HG02885 (cell line): Measurements from ENCODE around the gene KRT10.
A peak's percentile ranks its signal among the peaks of the same experiment; 100 is the strongest.
"Not testable (repeated sequence)": the region's sequence is repeated elsewhere in the genome, so short reads cannot be mapped to it uniquely, and the experiment has no call there.

Experiments used
- ATAC-seq: cut with Tn5 transposase; IDR thresholded peaks from one replicate; pipeline ENCODE4 v1.9.1; 2021; ENCODE audit warnings: mild to moderate bottlenecking; ENCODE audit not compliant: unreplicated experiment, poor library complexity

Gene KRT10

GRCh38 chr17:40836020-40836419 is 13.6 kb upstream of the KRT10 start:
- no peak for ATAC-seq

GRCh38 chr17:40833882-40834281 is 11.5 kb upstream of the KRT10 start:
- ATAC-seq: no peak

DNA sequence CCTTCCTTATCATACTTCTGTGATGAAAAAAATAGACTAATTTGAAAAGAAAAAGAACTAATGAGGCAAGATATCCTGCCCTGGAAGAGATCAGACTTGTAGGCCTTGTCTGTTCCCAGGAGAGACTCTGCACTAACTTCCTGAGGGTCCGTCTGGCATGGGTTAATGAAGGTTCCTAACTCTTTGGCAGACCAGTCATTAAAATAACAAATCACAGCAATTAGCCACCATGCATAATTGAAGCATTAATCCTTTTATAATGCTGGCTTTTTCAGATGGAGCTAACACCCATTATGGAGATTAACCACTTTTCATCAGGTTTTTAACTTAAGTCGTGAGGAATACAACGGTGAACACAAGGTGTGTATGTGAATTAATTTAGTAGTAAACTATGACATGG is 10.4 kb upstream of the KRT10 start:
- ATAC-seq: no peak

DNA sequence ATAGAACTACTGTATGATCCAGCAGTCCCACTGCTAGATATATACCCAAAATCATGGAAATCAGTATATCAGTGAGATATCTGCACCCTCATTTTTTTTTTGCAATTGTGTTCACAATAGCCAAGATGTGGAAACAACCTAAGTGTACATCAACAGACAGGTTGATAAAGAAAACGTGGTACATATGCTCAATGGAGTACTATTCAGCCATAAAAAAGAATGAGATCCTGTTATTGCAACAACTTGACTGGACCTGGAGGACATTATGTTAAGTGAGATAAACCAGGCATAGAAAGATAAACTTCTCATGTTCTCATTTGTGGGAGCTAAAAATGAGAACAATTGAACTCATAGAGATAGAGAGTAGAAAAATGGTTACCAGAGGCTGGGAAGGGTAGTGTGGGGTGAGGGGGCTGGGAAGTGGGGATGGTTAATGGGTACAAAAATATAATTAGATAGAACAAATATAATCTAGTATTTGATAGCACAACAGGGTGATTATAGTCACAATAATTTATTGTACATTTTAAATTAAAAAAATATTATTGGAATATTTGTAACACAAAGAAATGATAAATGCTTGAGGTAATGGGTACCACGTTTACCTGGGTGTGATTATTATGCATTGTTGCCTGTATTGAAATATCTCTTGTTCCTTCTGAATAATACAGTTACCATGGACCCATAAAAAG is 7.8 kb upstream of the KRT10 start:
- no peak for ATAC-seq

GRCh38 chr17:40828454-40829044 is 6.1 kb upstream of the KRT10 start:
- no peak for ATAC-seq

- ATAC-seq: no peak
These were observed 5.5 kb upstream of the KRT10 start for GRCh38 chr17:40827746-40828453.

DNA sequence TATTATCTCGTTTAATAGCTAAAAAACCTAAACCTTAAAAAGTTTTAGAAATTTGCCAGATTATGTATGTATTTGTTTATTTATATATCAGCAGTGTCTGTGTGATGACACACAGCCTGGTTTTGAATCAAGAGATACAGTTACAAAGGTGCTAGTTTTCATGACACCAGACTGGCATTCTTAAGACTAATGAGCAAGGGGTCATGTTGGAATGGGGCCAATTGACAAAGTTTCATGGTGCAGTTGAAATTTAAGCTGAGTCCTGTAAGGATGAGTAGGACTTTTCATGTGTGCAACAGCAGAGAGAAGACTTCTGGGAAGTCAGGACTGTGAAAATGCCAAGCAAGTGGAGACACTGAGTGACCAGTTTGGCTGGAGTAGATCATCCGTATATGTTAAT is 3.2 kb upstream of the KRT10 start:
- no peak for ATAC-seq

DNA sequence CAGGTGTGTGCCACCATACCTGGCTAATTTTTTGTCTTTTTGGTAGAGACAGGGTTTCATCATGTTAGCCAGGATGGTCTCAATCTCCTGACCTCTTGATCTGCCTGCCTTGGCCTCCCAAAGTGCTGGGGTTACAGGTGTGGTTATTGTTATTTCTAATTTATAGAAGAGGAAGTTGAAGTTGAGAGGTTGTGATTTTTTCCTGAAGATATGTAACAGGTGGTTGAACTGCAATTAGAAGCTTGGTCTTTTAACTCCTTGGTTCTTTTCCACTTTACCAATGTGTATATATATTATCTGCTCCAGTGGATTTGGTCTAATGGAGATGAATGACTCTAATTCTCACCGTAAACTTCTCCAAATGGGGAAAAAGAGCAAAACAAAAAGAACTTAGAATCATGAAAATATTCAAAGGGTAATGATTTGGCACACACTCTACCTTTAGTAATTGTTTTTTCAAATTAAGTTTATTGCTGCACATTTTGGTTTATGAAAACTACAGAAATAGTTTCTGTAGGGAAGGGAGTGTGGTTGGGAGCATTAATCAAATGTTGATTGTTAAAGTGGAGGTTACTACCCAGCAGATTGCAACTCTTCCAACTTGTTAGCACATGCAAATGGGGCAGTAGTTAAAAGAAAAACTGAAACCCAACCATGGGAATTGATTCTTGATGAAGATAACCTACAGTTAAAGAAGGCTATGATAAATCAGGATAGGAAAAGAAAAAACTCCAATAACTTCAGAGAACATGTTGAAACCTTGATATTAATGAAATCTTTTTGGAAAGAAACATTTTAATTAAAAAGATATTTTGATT is 1.8 kb upstream of the KRT10 start:
- no peak for ATAC-seq

DNA sequence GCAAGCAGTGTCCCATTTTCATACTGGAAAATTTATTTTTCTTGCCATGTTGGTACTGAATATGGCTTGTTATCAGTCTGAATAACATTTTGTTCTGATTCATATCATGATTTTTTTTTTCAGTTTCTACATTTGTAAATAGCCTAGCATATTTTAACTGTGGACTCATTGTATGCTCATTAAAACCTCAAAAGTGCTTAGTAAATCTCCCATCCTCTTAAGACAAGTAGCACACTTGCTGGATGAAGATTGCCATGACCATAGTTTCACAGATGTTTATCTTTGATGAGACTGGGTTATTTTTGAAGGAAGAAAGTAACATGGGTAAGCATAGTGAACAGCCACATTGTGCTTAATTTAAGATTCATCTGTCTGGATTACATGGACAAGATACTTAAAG is 878 bp downstream of the KRT10 start:
- ATAC-seq: no peak

GRCh38 chr17:40820228-40820838 is 2.1 kb downstream of the KRT10 start:
- no peak for ATAC-seq

- ATAC-seq: no peak
These were observed 2.8 kb downstream of the KRT10 start for GRCh38 chr17:40819528-40820125.

DNA sequence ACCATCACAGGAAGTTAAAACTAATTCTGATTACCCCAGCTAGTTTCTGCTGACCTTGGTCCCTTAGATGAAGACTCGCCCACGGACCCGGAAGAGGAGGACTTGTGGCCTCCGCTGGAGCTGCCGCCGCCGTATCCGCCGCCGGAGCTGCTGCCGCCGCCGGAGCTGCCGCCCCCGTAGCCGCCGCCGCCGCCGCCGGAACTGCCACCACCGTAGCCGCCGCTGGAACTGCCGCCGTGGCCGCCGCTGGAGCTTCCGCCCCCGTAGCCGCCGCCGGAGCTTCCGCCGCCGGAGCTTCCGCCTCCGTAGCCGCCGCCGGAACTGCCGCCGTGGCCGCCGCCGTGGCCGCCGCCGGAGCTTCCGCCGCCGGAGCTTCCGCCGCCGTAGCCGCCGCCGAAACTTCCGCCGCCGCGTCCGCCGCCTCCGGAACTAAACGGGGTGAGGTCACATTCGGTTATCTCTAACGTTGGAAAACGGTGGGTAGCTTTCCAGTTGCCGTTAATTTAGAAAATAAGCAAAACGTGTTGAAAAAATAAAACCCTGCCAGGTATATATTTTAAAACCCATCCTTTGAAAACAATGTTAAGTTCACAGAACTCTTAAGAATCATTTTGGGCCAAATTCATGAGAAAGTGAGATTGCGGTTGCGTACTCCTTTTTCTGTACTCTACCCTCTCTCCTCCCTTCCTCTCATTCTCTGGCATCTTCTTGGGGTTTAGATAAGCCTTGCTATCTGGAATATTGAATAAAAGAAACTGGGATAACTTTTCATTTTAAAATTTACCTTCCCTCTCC is 3.5 kb downstream of the KRT10 start:
- ATAC-seq: peak; percentile 82

DNA sequence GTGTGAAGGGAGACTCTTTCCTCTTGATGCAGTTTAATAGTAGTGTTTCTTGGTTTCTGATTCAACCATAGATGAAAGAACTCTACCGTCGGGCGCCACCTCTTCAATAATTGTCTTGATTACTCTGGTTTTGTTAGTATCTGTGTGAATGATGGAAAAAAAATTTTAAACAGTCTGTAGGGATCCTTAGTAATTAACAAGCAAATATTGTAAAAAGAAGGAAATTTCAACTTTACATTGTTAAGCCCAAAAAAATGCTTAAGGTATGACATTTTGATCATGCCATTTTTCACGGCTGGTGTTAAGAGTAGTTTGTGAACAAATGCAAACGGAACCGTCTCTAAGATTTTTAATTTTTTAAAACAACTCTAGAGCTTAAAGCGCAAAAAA is 4.1 kb downstream of the KRT10 start:
- no peak for ATAC-seq

DNA sequence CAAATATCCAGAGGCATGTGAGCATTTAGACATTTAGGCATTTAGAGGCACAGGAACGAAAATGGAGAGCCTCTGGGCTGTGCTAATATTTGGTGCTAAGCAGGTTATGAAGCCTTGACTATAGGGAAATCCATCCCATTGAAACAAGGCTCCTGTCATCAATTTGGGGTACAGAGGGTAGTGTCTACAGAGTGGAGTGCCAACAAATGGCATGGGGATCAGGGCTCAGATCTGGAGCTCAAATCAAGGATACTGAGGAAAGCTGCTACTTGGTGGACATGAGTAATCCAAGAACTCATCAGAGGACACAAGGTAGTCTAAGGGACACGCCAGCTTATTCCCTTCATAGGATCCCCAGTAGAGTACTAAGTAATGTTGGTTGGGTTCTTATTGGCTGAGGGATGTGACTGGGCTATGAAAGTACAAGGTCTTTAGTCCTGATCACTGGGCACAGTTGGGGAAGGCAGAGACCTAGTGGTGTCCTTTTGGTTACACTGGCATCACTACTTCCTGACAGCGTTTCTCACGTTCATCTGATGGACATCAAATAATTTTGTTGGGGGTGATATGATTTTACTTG is 5.2 kb downstream of the KRT10 start:
- no peak for ATAC-seq

GRCh38 chr17:40816569-40816968 is 5.8 kb downstream of the KRT10 start:
- no peak for ATAC-seq

DNA sequence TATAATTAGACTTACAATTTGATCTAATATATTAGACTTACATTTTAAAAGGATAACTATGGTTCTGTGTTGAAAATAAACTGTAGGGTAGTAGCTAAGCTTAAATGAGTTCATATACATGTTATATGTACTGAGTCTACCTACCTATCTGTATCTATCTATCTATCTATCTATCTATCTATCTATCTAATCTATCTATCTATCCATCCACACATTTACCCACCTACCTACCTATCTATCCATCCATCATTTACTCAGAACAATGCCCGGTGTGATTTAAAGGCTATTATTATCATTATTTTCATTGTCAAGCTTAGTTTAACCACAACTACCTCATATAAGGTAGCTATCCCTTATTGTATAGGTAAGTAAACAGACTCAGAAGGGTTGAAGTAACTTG is 7.0 kb downstream of the KRT10 start:
- ATAC-seq: no peak

- ATAC-seq: not testable (repeated sequence)
These were observed 7.8 kb downstream of the KRT10 start for GRCh38 chr17:40814657-40815056.

GRCh38 chr17:40813804-40814203 is 8.6 kb downstream of the KRT10 start:
- no peak for ATAC-seq

GRCh38 chr17:40812639-40813038 is 9.8 kb downstream of the KRT10 start:
- no peak for ATAC-seq
